ENCODE measurements around the gene NRXN3.

The NRXN3 gene

DNA sequence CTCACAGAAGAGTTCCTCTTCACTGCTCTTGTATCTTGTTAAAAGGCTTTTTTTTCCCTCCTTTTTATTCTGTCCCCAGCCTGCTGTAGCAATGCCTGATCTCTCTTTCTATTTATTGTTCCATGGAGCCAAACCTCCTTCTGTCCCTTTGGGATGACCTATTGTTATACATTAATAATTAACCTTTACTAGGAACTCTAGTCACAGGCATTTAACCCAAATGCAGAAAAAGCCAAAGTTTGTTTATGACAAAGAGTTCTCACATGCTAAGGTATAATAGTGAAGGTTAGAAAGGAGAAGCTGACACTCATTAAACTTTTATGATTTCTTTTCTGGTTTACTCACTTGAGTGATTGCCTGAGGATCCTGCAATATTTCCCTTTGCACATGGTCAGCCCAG, 535.8 kb downstream of the NRXN3 start:
- TF ChIP-seq, protein P1, sequence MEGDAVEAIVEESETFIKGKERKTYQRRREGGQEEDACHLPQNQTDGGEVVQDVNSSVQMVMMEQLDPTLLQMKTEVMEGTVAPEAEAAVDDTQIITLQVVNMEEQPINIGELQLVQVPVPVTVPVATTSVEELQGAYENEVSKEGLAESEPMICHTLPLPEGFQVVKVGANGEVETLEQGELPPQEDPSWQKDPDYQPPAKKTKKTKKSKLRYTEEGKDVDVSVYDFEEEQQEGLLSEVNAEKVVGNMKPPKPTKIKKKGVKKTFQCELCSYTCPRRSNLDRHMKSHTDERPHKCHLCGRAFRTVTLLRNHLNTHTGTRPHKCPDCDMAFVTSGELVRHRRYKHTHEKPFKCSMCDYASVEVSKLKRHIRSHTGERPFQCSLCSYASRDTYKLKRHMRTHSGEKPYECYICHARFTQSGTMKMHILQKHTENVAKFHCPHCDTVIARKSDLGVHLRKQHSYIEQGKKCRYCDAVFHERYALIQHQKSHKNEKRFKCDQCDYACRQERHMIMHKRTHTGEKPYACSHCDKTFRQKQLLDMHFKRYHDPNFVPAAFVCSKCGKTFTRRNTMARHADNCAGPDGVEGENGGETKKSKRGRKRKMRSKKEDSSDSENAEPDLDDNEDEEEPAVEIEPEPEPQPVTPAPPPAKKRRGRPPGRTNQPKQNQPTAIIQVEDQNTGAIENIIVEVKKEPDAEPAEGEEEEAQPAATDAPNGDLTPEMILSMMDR (IDR thresholded peaks at IDR 0.05; ENCODE audit: borderline replicate concordance, insufficient read depth, low read depth, low read length), result no peak
- H3K4me3 ChIP-seq (ENCODE audit: low read depth, low read length), result no peak overlapping the region

DNA sequence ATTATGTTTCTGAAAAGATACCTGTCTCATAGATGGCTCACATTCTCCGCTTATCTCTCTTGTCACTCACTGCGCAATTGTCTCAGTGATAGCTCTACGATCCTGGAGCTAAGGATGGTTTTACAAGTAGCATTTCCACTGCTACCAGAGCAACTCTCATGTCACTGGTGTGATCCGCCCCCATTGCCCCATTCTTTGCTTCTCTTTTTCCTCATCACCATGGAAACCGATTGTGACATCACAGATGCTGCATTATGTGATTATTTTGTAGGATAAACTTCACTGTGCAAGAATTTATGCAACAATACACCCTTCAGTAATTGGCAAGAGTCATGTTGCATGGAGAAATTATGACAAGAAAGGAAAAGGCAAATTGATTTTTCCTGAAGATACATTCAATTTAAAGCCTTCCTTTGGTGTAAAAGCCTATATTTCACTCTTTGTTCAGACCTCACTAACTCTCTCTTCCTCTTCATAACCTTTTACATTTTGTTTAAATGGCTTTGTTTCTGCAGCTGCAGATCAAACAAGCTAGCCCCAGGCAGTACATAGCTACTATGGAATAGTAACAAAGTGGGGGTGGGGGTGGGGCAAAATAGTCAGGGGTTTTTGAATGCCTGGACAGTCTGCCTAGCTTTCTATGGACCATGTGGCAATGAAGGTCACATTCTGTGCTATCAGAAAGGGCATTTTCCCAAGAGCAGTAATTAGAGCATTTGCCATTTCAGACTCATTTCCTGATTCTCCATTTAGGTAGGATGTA, 539.8 kb downstream of the NRXN3 start:
- no peak overlapping the region for H3K4me3 ChIP-seq (ENCODE audit: low read depth, low read length)
- TF ChIP-seq, protein P1 (IDR thresholded peaks at IDR 0.05; ENCODE audit: borderline replicate concordance, insufficient read depth, low read depth, low read length), result no peak

DNA sequence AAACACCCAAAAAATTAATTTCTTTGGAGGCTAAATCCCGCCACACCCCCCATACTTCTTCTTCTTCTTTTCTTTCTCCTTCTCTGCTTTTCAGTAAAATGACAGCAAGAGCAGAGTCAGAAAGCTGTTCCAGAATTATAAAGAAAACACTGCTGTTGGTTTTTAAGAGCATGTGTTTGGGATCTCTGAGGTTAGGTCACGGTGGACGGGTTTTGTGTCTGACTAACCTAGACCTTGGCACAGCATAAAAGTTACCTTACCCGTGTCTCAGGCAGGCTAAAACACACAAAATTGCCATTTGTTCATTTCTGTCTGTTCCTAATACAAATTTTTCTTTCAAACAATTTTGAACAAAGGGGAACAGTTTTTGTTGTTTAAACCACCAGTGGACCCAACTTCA, 540.8 kb downstream of the NRXN3 start:
- TF ChIP-seq, protein P1 (IDR thresholded peaks at IDR 0.05; ENCODE audit: borderline replicate concordance, insufficient read depth, low read depth, low read length), result no peak
- H3K4me3 ChIP-seq (ENCODE audit: low read depth, low read length), result no peak overlapping the region

DNA sequence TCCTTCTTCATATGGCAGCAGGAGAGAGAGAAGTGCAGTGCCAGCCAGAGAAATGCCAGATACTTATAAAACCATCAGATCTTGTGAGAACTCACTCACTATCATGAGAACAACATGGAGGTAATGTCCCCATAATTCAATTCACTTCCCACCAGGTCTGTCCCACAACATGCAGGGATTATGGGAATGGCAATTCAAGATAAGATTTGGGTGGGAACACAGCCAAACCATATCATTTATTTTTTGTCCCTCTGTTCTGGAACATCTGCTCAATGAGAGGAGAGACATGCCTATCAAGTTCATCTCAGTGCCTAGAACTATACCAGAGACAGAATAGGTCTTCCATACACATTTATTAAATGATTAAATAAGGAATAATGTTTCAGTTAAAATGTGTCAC, 543.5 kb downstream of the NRXN3 start:
- TF ChIP-seq, protein P1 (IDR thresholded peaks at IDR 0.05; ENCODE audit: borderline replicate concordance, insufficient read depth, low read depth, low read length), result no peak
- no peak overlapping the region for H3K4me3 ChIP-seq (ENCODE audit: low read depth, low read length)

DNA sequence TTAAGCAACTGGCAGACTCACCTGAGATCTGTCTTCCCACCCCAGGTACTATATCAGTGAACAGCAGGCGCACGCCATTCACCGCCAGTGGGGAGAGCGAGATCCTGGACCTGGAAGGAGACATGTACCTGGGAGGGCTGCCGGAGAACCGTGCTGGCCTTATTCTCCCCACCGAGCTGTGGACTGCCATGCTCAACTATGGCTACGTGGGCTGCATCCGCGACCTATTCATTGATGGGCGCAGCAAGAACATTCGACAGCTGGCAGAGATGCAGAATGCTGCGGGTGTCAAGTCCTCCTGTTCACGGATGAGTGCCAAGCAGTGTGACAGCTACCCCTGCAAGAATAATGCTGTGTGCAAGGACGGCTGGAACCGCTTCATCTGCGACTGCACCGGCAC, 544.5 kb downstream of the NRXN3 start:
- TF ChIP-seq, protein P1 (IDR thresholded peaks at IDR 0.05; ENCODE audit: borderline replicate concordance, insufficient read depth, low read depth, low read length), result no peak
- H3K4me3 ChIP-seq (ENCODE audit: low read depth, low read length), result no peak overlapping the region

DNA sequence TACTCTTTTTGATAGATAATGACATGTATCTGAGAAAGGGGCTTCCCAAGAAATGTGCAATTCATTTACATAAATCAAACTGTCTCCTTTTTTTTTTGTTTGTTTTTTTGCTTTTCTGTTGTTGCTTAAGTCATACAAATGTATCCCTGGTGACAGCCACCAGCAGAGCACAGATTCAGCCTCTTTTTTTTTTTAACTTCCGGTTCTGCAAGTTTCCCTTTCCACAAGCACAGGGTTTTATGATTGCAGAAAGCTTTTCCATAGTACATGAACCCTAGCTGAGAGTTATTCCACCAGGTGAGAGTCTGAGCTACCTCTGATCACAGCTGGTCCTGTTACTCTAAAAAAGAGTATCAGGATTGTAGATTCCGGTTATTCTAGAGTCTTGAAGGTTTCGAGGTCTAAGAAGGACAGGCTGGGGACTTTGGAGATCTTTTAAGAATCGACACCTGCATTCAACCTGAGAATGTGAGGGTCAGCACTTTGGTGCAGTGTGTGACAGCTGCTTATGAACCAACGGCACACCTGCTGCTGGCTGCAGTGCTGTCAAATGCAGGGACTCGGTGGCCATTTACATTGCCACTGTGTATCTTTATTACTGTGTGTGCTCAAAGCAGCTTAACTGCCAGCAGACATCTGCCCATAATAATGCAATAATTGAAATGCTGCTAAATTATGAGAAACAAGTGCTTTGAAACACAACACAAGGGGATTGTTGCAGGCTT, 551.7 kb downstream of the NRXN3 start:
- TF ChIP-seq, protein P1 (IDR thresholded peaks at IDR 0.05; ENCODE audit: borderline replicate concordance, insufficient read depth, low read depth, low read length), result no peak
- H3K4me3 ChIP-seq (ENCODE audit: low read depth, low read length), result no peak overlapping the region

DNA sequence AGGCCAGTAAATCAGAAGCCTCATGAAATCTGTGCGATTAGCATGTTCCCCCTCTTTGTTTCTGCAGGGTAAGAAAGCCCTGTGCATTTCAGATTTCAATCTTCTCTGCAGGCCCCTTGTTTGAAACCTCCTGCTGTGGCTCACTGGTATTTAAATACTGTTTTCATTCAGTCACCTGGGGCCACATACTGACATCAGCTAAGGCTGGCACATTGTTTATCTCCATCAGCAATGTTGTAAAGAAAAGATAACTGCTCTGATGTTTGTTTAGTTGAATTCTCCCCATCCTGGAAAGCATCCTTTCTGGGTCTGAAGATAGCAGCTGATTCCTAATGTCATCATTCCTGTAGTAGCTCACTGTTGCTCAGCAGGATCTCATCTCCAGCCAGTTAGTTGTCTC, 554.9 kb downstream of the NRXN3 start:
- TF ChIP-seq, protein P1 (IDR thresholded peaks at IDR 0.05; ENCODE audit: borderline replicate concordance, insufficient read depth, low read depth, low read length), result no peak
- no peak overlapping the region for H3K4me3 ChIP-seq (ENCODE audit: low read depth, low read length)
